ENCODE results near the gene DNER. TPM values are rescaled to one million over a fixed set of nuclear protein-coding genes. Genes with fewer than 3 reads are reported as not detected.

DNER gene
- total and polyA plus RNA-seq, 2 of the 4 experiments (the other 2 are of a cell fraction) = under 0.01 to 0.14 TPM

- Histone ChIP-seq H3K56ac (ENCODE audit: extremely low read depth, insufficient read depth, low read length) (no peak overlapping the region), H3K4me1 (ENCODE audit: control insufficient read depth, insufficient read depth, low read length) (no peaks in the 10 kb centered on the region), H3K9ac (ENCODE audit: low read depth, low read length) (no peak overlapping the region), H3K27ac (ENCODE audit: insufficient read depth, low read length) (no peak overlapping the region), H3K9me3 (ENCODE audit: control insufficient read depth, insufficient read depth, low read length) (peaks cover 5% of the 10 kb centered on the region), H3K36me3 (ENCODE audit: control insufficient read depth, insufficient read depth, low read length) (no peaks in the 10 kb centered on the region), H2BK15ac (ENCODE audit: low read depth, low read length) (no peak overlapping the region), H4K20me1 (ENCODE audit: insufficient read depth, low read length) (no peaks in the 10 kb centered on the region), H3K4me2 (ENCODE audit: low read depth, low read length) (no peak overlapping the region), H3K4me3 (ENCODE audit: insufficient read depth, low read depth, low read length) (no peak overlapping the region), H3K27me3 (ENCODE audit: control insufficient read depth, insufficient read depth, low read length) (no peaks in the 10 kb centered on the region), H4K8ac (ENCODE audit: low read depth in 2 of 2, low read length in 2 of 2) (no peak overlapping the region), H4K5ac (ENCODE audit: low read depth, low read length) (no peak overlapping the region), H2BK5ac (ENCODE audit: low read depth, low read length, poor library complexity, severe bottlenecking) (no peak overlapping the region), H3K18ac (ENCODE audit: low read depth, low read length) (no peak overlapping the region), H2BK120ac (ENCODE audit: low read depth, low read length) (no peak overlapping the region), H3K14ac (replicated peaks; ENCODE audit: low read depth, low read length) (no peak overlapping the region), H3K79me1 (ENCODE audit: low read depth in 1 of 2, low read length in 2 of 2) (no peaks in the 10 kb centered on the region), H4K91ac (ENCODE audit: insufficient read depth, low read depth, low read length) (no peak overlapping the region), H2BK20ac (ENCODE audit: low read depth, low read length) (no peak overlapping the region), H3K23ac (ENCODE audit: low read depth, low read length) (no peak overlapping the region), H2AFZ (replicated peaks; ENCODE audit: low read length, poor library complexity) (no peak overlapping the region), H3K4ac (ENCODE audit: low read depth, low read length) (no peak overlapping the region), H3K9me1 (ENCODE audit: insufficient read depth, low read length) (no peaks in the 10 kb centered on the region), H2AK5ac (ENCODE audit: low read depth, low read length) (no peak overlapping the region), H2AK9ac (replicated peaks; ENCODE audit: low read depth, low read length, poor library complexity) (no peak overlapping the region)
- ATAC-seq (ENCODE audit: low read depth) (no peak), DNase-seq (no peak)
- ChIA-PET POLR2A (ENCODE audit: unreplicated experiment) (no interaction called here), CTCF (no interaction called here)
- 45% methylated on average over 4 of the region's 7 CpGs; no CpG with 5 or more reads in 1 of the 2 experiments for WGBS, 2 experiments (ENCODE audit: extremely low coverage in 2 of 2, insufficient read length in 1 of 2)
- intact Hi-C loops (cut with micrococcal nuclease) = no loop called here
- in situ Hi-C loops (cut with MboI; ENCODE audit: low sequenced_read_pairs) = no loop called here
- TF ChIP-seq MXI1 (IDR thresholded peaks at IDR 0.05; ENCODE audit: borderline replicate concordance, low read depth, low read length) (no peak), FOS (IDR thresholded peaks at IDR 0.05; ENCODE audit: low read depth, low read length) (no peak), NFE2L2 (IDR thresholded peaks at IDR 0.05; ENCODE audit: low read depth, low read length) (no peak), CHD1 (IDR thresholded peaks at IDR 0.05; ENCODE audit: low read depth, low read length) (no peak), MAFK (IDR thresholded peaks at IDR 0.05; ENCODE audit: low read depth, low read length) (no peak), CTCF (conservative IDR thresholded peaks at IDR 0.05; ENCODE audit: low read depth, low read length) (no peak), POLR2A (IDR thresholded peaks at IDR 0.05; ENCODE audit: low read depth, low read length) (no peak), ELK1 (IDR thresholded peaks at IDR 0.05; ENCODE audit: borderline replicate concordance, low read depth, low read length) (no peak), RAD21 (IDR thresholded peaks at IDR 0.05; ENCODE audit: low read length) (no peak), CEBPB (IDR thresholded peaks at IDR 0.05; ENCODE audit: low read depth, low read length) (no peak), SMC3 (IDR thresholded peaks at IDR 0.05; ENCODE audit: low read depth, low read length) (no peak), RFX5 (IDR thresholded peaks at IDR 0.05; ENCODE audit: low read depth, low read length) (no peak), BHLHE40 (IDR thresholded peaks at IDR 0.05; ENCODE audit: low read depth, low read length) (no peak), MAZ (IDR thresholded peaks at IDR 0.05; ENCODE audit: borderline replicate concordance, low read depth, low read length) (no peak), USF2 (IDR thresholded peaks at IDR 0.05; ENCODE audit: low read depth, low read length) (no peak), RCOR1 (IDR thresholded peaks at IDR 0.05; ENCODE audit: insufficient replicate concordance, low read length) (no peak)
- no TSS peak for BruUV-seq (replicated peaks)
- dilution Hi-C loops (cut with HindIII; ENCODE audit: low sequenced_read_pairs, unreplicated experiment) = no loop called here
These were observed 143.1 kb downstream of the DNER start for GRCh38 chr2:229571243-229571642.

All from IMR-90 (cell line).